NB4 (cell line): Measurements from ENCODE around the gene CCT7.

Experiments
- CTCF ChIP-seq: IDR thresholded peaks from one replicate; pipeline ENCODE4 v1.5.1; 2012; ENCODE audit warnings: low read depth, low read length
- MAX ChIP-seq: IDR thresholded peaks from 2 replicates; pipeline ENCODE4 v1.6.1; 2011; ENCODE audit warnings: low read depth, low read length
- POLR2A ChIP-seq: IDR thresholded peaks from 2 replicates; pipeline ENCODE4 v1.6.1; 2011; ENCODE audit warnings: mild to moderate bottlenecking; ENCODE audit not compliant: insufficient read length; ENCODE audit errors: extremely low read depth

GRCh38 chr2:73203055-73203681 is 30.9 kb upstream of the CCT7 start:
- TF ChIP-seq CTCF (no peak), MAX (no peak), POLR2A (no peak)
